ENCODE results near the gene CFAP119. TPM values are rescaled to one million over a fixed set of nuclear protein-coding genes. Genes with fewer than 3 reads are reported as not detected.
A peak's percentile ranks its signal among the peaks of the same experiment; 100 is the strongest.

CFAP119 gene
- total RNA-seq, 3 donors from 2014 or later: 2.8 to 4.7 (median 4.3) TPM

DNA sequence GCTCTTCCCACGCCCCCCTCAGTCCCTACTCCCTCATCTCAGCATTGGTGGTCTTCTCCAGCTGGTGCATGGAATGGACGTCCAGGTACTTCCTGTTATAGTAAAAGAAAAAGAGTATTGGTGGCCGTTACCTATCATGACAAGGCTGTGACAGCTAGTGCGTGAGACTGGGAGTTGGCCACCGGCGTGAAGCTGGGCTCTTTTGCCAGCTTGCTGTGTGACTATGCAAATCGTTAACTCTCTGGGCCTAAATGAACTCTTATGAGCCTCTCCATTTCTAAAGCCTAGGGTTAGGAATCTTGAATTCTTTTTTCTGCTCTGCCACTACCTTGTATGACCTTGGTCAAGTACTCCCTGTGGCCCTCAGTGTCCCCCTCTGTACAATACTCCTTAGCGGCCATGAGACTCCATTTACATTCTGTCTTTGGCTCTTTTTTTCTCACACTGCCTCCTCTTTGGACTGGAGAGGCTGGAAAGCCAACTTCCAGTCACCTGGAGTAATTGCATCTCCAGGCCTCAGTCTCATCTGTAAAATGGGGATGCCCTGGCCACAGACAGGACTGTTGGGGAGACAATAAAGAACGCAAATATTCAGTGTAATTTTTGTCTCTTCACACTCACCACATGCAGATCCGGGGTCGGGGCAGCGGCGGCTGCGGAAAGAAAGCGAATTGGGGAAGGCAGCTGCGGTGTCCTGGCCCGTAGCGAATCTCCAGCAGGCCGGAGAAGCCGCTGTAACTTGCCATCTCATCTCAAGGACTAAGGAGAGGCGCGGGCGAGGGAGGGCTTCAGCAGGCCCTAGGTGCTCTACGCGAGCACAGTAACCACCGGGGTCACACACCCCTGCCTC, 1.1 kb downstream of the CFAP119 start:
- DNase-seq: no peak
- ATAC-seq: no peak
- no peaks in the 10 kb centered on the region for H3K27me3 Mint-ChIP-seq (ENCODE audit: low read depth)

DNA sequence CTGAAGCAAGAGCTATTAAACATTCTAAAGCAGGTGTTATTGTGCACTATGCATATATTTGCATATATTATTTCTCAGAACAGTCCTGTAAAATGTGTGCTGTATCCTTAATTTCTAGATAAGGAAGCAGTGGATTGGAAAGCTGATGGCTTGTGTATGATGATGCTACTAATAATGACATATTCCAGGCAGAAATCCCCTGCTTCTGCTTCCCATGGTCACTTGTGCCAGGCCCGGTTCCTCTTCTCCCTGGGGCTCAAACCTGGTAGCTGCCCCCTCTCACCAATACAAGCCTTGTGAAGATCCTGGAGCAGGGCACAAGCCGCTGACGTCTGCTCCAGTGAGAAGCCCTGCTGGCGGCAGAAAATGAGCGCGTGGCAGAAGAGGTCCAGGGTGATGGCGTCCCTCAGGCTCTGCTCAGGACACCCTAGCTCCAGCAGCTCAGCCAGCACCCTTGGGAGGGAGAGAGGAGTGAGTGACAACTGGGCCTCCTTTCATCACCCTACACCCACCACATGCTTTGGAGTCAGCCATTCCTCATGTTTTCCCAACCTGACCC, 1.8 kb downstream of the CFAP119 start:
- no peak for DNase-seq
- Mint-ChIP-seq H3K9me3 (no peaks in the 10 kb centered on the region), H3K4me3 (peak overlapping the region; percentile 21), H3K4me1 (ENCODE audit: low read depth) (peaks cover 23% of the 10 kb centered on the region), H3K36me3 (ENCODE audit: insufficient read depth) (peaks cover 13% of the 10 kb centered on the region), H3K27me3 (ENCODE audit: low read depth) (no peaks in the 10 kb centered on the region)
- no peak for ATAC-seq

More for the DNA sequence above, 1.1 kb downstream of the CFAP119 start:
- no peaks in the 10 kb centered on the region for H3K9me3 Mint-ChIP-seq
- H3K4me3 Mint-ChIP-seq: peak overlapping the region; percentile 94
- H3K36me3 Mint-ChIP-seq (ENCODE audit: insufficient read depth): peaks cover 18% of the 10 kb centered on the region
- peaks cover 23% of the 10 kb centered on the region for H3K4me1 Mint-ChIP-seq (ENCODE audit: low read depth)

GRCh38 chr16:30758988-30759491, 2.8 kb downstream of the CFAP119 start:
- Mint-ChIP-seq H3K27me3 (ENCODE audit: low read depth) (no peaks in the 10 kb centered on the region), H3K36me3 (ENCODE audit: insufficient read depth) (peaks cover 10% of the 10 kb centered on the region), H3K9me3 (no peaks in the 10 kb centered on the region), H3K4me3 (no peak overlapping the region), H3K4me1 (ENCODE audit: low read depth) (peaks cover 23% of the 10 kb centered on the region)
- ATAC-seq: no peak
- no peak for DNase-seq

GRCh38 chr16:30757316-30757715, 4.5 kb downstream of the CFAP119 start:
- Mint-ChIP-seq H3K4me1 (ENCODE audit: low read depth) (peaks cover 9% of the 10 kb centered on the region), H3K9me3 (no peaks in the 10 kb centered on the region), H3K36me3 (ENCODE audit: insufficient read depth) (peaks cover 2% of the 10 kb centered on the region), H3K27me3 (ENCODE audit: low read depth) (no peaks in the 10 kb centered on the region), H3K4me3 (no peak overlapping the region)
- no peak for ATAC-seq
- DNase-seq: no peak

DNA sequence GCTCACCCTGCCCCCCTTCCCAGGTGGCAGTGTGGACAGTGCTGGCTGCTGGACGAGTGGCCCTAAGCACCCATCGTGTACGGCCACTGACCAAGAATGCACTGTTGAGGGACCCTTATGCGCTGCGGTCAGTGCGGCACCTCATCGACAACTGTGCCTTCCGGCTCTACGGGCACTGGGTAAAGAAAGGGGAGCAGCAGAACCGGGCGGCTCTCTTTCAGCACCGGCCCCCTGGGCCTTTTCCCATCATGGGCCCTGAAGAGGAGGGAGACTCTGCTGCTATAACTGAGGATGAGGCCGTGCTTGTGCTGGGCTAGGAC, 5.1 kb downstream of the CFAP119 start:
- Mint-ChIP-seq H3K9me3 (no peaks in the 10 kb centered on the region), H3K27me3 (ENCODE audit: low read depth) (no peaks in the 10 kb centered on the region), H3K4me3 (no peak overlapping the region), H3K4me1 (ENCODE audit: low read depth) (peaks cover 9% of the 10 kb centered on the region), H3K36me3 (ENCODE audit: insufficient read depth) (peaks cover 2% of the 10 kb centered on the region)
- DNase-seq: no peak
- ATAC-seq: no peak

DNA sequence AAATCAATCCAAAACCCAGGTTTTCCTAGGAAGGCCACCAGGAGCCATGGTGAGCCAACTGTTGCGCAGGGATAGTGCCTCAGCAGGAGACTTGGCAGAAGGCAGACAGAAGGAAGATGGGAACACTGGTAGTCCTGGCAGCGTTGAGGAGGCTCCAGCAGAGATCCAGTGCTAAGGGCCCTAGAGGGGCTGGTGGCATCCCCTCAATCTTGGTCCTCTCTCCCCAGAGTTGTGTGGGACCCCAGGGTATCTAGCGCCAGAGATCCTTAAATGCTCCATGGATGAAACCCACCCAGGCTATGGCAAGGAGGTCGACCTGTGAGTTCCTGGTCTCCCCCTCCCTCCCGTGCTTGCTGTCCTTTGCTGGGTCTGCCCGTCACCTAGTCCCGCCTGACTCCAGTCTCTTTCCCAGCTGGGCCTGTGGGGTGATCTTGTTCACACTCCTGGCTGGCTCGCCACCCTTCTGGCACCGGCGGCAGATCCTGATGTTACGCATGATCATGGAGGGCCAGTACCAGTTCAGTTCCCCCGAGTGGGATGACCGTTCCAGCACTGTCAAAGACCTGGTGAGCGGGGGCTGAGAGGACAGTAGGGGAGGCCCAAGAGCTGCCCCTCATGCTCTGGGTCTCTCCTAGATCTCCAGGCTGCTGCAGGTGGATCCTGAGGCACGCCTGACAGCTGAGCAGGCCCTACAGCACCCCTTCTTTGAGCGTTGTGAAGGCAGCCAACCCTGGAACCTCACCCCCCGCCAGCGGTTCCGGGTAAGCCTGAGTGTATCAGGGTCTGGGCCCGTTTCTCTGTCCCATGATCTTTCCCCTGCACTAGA, 5.7 kb downstream of the CFAP119 start:
- Mint-ChIP-seq H3K4me1 (ENCODE audit: low read depth) (peaks cover 8% of the 10 kb centered on the region), H3K27me3 (ENCODE audit: low read depth) (no peaks in the 10 kb centered on the region), H3K4me3 (no peak overlapping the region), H3K9me3 (no peaks in the 10 kb centered on the region), H3K36me3 (ENCODE audit: insufficient read depth) (peaks cover 7% of the 10 kb centered on the region)
- no peak for ATAC-seq
- DNase-seq: no peak

DNA sequence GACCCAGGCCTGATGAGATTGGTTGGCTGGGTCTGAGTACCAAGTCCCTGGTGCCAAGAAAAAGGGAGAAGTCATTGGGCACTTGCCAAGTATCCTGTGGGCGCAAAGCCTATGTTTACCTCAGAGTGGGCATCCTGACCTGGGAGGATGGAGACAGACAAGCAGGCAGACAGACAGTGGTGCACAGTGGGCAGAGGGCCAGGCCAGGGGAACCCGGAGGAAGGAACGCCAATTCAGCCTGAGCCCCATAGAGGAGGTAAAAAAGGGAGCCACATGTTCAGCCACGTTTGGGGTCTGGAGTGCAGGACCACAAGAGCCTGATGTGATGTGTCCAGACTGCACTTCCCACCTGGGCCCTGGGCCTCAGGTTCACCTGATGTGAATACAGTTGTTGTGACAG, 8.3 kb downstream of the CFAP119 start:
- DNase-seq: no peak
- peaks cover 7% of the 10 kb centered on the region for H3K4me1 Mint-ChIP-seq (ENCODE audit: low read depth)
- H3K36me3 Mint-ChIP-seq (ENCODE audit: insufficient read depth): peaks cover 8% of the 10 kb centered on the region
- no peaks in the 10 kb centered on the region for H3K27me3 Mint-ChIP-seq (ENCODE audit: low read depth)
- H3K9me3 Mint-ChIP-seq: no peaks in the 10 kb centered on the region
- H3K4me3 Mint-ChIP-seq: no peak overlapping the region
- no peak for ATAC-seq

DNA sequence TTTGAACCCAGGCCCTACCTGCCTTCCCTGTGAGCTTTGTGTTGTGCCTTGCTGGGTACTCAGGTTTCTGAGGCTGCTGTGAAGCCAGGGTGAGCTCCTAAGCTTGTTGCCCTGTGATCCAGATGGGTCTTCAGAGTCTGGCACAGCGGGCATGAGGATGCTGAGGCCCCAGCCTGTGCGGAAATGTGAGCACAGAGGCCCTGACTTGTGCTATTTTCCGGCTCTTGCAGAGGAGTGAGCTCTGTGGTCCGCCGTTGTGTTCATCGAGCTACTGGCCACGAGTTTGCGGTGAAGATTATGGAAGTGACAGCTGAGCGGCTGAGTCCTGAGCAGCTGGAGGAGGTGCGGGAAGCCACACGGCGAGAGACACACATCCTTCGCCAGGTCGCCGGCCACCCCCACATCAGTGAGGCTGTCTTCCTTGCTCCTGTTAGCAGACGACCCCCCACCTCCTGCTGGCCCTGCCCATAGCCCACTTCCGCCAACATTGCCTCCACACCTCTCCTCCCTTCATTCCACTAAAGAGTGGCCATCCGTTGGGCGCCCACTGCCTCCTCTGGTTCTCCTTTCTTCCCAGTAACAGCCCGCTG, 10.9 kb downstream of the CFAP119 start:
- Mint-ChIP-seq H3K9me3 (no peaks in the 10 kb centered on the region), H3K4me3 (no peak overlapping the region)
- ATAC-seq: no peak

GRCh38 chr16:30750201-30750600, 11.7 kb downstream of the CFAP119 start:
- Mint-ChIP-seq H3K4me1 (ENCODE audit: low read depth) (peaks cover 17% of the 10 kb centered on the region), H3K9me3 (no peaks in the 10 kb centered on the region), H3K36me3 (ENCODE audit: insufficient read depth) (peaks cover 7% of the 10 kb centered on the region), H3K4me3 (peak overlapping the region; percentile 26), H3K27me3 (ENCODE audit: low read depth) (no peaks in the 10 kb centered on the region)
- ATAC-seq (no peak), DNase-seq (no peak)

More for the DNA sequence above, 10.9 kb downstream of the CFAP119 start:
- Mint-ChIP-seq H3K27me3 (ENCODE audit: low read depth) (no peaks in the 10 kb centered on the region), H3K4me1 (ENCODE audit: low read depth) (peaks cover 17% of the 10 kb centered on the region), H3K36me3 (ENCODE audit: insufficient read depth) (peaks cover 6% of the 10 kb centered on the region)
- no peak for DNase-seq

- no peaks in the 10 kb centered on the region for H3K9me3 Mint-ChIP-seq
- H3K4me3 Mint-ChIP-seq: peak overlapping the region; percentile 91
- ATAC-seq (peak; percentile 22), DNase-seq (no peak)
- no peaks in the 10 kb centered on the region for H3K27me3 Mint-ChIP-seq (ENCODE audit: low read depth)
- H3K36me3 Mint-ChIP-seq (ENCODE audit: insufficient read depth): peaks cover 12% of the 10 kb centered on the region
- peaks cover 17% of the 10 kb centered on the region for H3K4me1 Mint-ChIP-seq (ENCODE audit: low read depth)
These were observed 13.0 kb downstream of the CFAP119 start for GRCh38 chr16:30748634-30749445.

GRCh38 chr16:30747799-30748633, 13.8 kb downstream of the CFAP119 start, which contains the start of gene PHKG2:
TSS of gene PHKG2 (plus strand) at chr16:30748425. CDS start at chr16:30748821, 396 bp downstream.
- Mint-ChIP-seq H3K9me3 (no peaks in the 10 kb centered on the region), H3K4me1 (ENCODE audit: low read depth) (peaks cover 17% of the 10 kb centered on the region), H3K4me3 (peak within 1 kb of the TSS; percentile 91), H3K27me3 (ENCODE audit: low read depth) (no peaks in the 10 kb centered on the region), H3K36me3 (ENCODE audit: insufficient read depth) (peaks cover 16% of the 10 kb centered on the region)
- ATAC-seq (peak; percentile 98), DNase-seq (peak; percentile 87)

DNA sequence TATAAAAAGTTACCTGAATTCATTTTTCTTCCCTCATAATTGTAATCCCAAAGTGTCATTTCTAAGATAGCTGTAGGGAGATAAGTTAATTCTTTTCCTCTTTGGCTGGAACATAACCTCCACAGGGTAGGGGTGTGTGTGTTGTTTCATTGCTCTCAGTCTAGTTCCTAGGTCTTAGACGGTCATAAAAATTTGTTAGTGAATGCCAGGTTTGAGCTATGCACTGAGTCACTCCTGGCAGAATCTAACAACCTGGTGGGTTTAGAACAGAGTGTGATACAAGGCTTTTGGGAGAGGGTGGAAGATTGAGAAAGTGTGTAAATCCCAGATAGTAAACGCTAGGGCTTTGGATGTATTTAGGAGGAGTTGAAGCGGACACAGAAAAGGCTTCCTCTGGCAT, 14.5 kb downstream of the CFAP119 start:
- no peaks in the 10 kb centered on the region for H3K27me3 Mint-ChIP-seq (ENCODE audit: low read depth)
- H3K9me3 Mint-ChIP-seq: no peaks in the 10 kb centered on the region
- no peak for DNase-seq
- no peak for ATAC-seq
- peaks cover 16% of the 10 kb centered on the region for H3K36me3 Mint-ChIP-seq (ENCODE audit: insufficient read depth)
- peaks cover 17% of the 10 kb centered on the region for H3K4me1 Mint-ChIP-seq (ENCODE audit: low read depth)
- peak overlapping the region; percentile 91 for H3K4me3 Mint-ChIP-seq
